ENCODE data around the gene SGSM2. TPM values are rescaled to one million over a fixed set of nuclear protein-coding genes. Genes with fewer than 3 reads are reported as not detected.

SGSM2 gene
- total and polyA plus RNA-seq, 4 donors: 24.9 to 173 (median 67.8) TPM

DNA sequence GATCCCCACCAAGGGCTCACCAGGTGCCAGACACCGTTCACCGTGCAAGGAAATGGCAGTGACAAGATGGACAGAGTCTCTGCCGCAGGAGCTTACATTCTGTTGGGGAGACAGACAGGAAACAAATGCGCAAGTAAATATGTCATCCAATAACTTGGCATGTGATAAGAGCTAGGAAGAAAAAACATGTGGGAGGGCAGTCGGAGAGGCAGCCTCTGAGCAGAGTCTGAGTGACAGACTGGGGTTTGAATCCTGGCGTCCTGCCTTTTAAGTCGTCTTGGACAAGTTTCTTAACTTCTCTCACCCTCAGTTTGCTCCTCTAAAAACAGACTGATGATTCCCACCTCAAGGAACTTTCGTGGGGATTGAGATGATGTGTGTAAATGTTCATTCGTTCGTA, 7.2 kb downstream of the SGSM2 start:
- ATAC-seq (ENCODE audit: low FRiP score): no peak
- 79% methylated on average over 10 of the region's 10 CpGs for WGBS, 2 donors
- Histone ChIP-seq H3K36me3 (ENCODE audit: control insufficient read depth in 1 of 2, insufficient read depth in 2 of 2, low read length in 1 of 2) (peaks cover 0 to 3% of the 10 kb centered on the region in 2 donors), H3K4me1 (ENCODE audit: control insufficient read depth in 1 of 2, insufficient read depth in 2 of 2, low read length in 2 of 2) (no peaks in the 10 kb centered on the region), H3K27me3 (ENCODE audit: control insufficient read depth in 1 of 2, insufficient read depth in 2 of 2, low read length in 1 of 2) (no peaks in the 10 kb centered on the region), H3K4me3 (ENCODE audit: low read length in 2 of 2) (no peak overlapping the region), H3K9me3 (ENCODE audit: control insufficient read depth, low read length) (no peaks in the 10 kb centered on the region), H3K27ac (ENCODE audit: low read depth in 1 of 2, low read length in 2 of 2) (no peak overlapping the region)
- intact Hi-C loops (cut with DNase I): no loop called here
- DNase-seq: no peak

- no peaks in the 10 kb centered on the region for H3K27me3 ChIP-seq (ENCODE audit: control insufficient read depth in 1 of 2, insufficient read depth in 2 of 2, low read length in 1 of 2)
- DNase-seq: no peak
- intact Hi-C loops (cut with DNase I): no loop called here
- no peaks in the 10 kb centered on the region for H3K9me3 ChIP-seq (ENCODE audit: control insufficient read depth, low read length)
- peaks cover 0 to 3% of the 10 kb centered on the region in 2 donors for H3K36me3 ChIP-seq (ENCODE audit: control insufficient read depth in 1 of 2, insufficient read depth in 2 of 2, low read length in 1 of 2)
- H3K4me1 ChIP-seq (ENCODE audit: control insufficient read depth in 1 of 2, insufficient read depth in 2 of 2, low read length in 2 of 2): no peaks in the 10 kb centered on the region
- WGBS, 2 donors: 94% methylated on average over 8 of the region's 8 CpGs
- no peak for ATAC-seq (ENCODE audit: low FRiP score)
- H3K4me3 ChIP-seq (ENCODE audit: low read length in 2 of 2): no peak overlapping the region
- no peak overlapping the region for H3K27ac ChIP-seq (ENCODE audit: low read depth in 1 of 2, low read length in 2 of 2)
Observed at GRCh38 chr17:2346475-2346874, 9.2 kb downstream of the SGSM2 start.

DNA sequence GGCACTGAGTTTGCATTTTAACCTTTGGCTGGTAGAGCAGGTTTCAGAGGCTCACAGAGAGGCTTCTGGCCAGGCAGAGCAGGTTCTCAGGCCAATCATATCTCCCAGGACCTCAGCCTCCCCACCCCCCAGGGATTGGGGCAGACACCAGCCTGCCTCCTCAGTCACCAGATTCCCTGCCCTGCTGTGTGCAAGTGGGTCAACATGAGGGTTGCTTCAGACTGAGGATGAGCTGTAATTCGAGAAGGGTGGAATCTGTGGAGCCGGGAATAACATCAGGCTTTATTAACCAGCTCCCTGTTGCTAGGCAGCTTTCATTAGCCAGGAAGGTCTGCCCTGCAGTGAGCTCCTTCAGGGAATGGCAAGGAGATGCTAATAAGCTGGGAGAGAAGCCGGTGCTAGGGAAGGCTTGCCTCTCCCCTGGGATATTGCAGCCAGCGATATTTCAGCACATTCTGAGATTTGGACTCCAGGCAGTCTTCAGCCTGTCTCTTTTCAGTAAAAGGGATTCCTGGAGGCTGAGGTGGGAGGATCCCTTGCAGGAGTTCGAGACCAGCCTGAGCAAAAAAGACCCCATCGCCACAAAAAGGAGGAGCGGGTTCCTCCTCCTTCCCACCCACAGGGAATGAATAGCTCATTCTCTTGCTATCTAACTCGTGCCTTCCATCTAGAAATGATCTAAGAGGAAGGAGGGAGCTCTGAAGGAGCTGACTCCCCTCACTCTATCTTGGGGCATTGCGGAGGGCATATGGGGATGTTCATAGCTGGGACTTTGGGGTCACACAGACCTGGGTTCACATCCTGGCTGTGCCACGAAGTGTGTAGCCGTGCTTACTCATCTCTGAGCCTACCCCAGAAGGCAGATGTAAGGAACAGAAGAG, 10.7 kb downstream of the SGSM2 start:
- intact Hi-C loops (cut with DNase I): no loop called here
- Histone ChIP-seq H3K4me3 (ENCODE audit: low read length in 2 of 2) (no peak overlapping the region), H3K27me3 (ENCODE audit: control insufficient read depth in 1 of 2, insufficient read depth in 2 of 2, low read length in 1 of 2) (no peaks in the 10 kb centered on the region), H3K9me3 (ENCODE audit: control insufficient read depth, low read length) (no peaks in the 10 kb centered on the region), H3K27ac (ENCODE audit: low read depth in 1 of 2, low read length in 2 of 2) (no peak overlapping the region), H3K36me3 (ENCODE audit: control insufficient read depth in 1 of 2, insufficient read depth in 2 of 2, low read length in 1 of 2) (peaks cover 0 to 3% of the 10 kb centered on the region in 2 donors), H3K4me1 (ENCODE audit: control insufficient read depth in 1 of 2, insufficient read depth in 2 of 2, low read length in 2 of 2) (no peaks in the 10 kb centered on the region)
- DNase-seq: no peak
- WGBS, 2 donors: 65 to 71% methylated on average over 11 of the region's 11 CpGs
- ATAC-seq (ENCODE audit: low FRiP score): no peak

DNA sequence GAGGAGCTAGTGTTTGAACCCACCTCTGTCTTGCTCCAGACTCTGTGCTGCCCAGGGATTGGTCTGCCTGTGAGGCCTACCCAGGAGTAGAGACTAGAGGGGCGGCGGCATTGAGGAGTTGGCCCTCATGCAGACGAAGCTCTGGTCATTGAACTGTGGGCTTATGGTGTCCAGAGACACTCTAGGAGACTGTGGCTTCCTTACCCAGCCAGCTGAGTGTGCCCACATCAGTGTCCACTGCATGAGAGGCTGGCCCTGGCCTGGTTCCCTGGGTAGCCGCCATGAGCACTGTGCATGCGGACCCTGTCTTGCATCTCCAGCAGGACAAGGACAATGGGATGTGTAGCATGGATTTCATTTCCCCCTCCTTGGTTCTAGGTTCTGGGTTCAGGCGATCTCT, 14.0 kb downstream of the SGSM2 start:
- no peaks in the 10 kb centered on the region for H3K9me3 ChIP-seq (ENCODE audit: control insufficient read depth, low read length)
- no peaks in the 10 kb centered on the region for H3K27me3 ChIP-seq (ENCODE audit: control insufficient read depth in 1 of 2, insufficient read depth in 2 of 2, low read length in 1 of 2)
- peak in 1 of 2 donors; percentile 32 for DNase-seq
- 91 to 94% methylated on average over 6 of the region's 6 CpGs for WGBS, 2 donors
- no peak overlapping the region for H3K27ac ChIP-seq (ENCODE audit: low read depth in 1 of 2, low read length in 2 of 2)
- intact Hi-C loops (cut with DNase I): loop anchor here in 1 of 2 donors (5.0 kb wide), 1 partner anchor 294 kb away; the partner anchor contains the start of gene HIC1
- no peak overlapping the region for H3K4me3 ChIP-seq (ENCODE audit: low read length in 2 of 2)
- H3K4me1 ChIP-seq (ENCODE audit: control insufficient read depth in 1 of 2, insufficient read depth in 2 of 2, low read length in 2 of 2): no peaks in the 10 kb centered on the region
- H3K36me3 ChIP-seq (ENCODE audit: control insufficient read depth in 1 of 2, insufficient read depth in 2 of 2, low read length in 1 of 2): no peaks in the 10 kb centered on the region
- no peak for ATAC-seq (ENCODE audit: low FRiP score)

DNA sequence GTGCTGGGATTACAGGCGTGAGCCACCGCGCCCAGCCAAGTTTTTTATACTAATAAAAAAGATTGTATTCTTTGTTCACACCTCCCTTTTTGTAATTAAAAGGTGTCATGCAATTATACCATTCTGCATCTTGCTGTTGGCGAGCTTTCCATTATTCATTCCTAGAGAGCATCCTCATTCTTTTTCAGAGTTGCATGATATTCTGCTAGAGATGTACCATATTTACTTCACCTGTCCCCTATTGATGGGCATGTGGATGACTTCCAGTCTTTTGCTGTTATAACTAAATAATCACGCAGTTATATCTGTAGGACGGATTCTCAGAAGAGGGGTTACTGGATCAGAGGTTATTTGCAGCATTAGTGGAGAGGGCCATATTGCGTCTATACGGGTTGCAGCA, 17.0 kb downstream of the SGSM2 start:
- Histone ChIP-seq H3K4me1 (ENCODE audit: control insufficient read depth in 1 of 2, insufficient read depth in 2 of 2, low read length in 2 of 2) (no peaks in the 10 kb centered on the region), H3K27me3 (ENCODE audit: control insufficient read depth in 1 of 2, insufficient read depth in 2 of 2, low read length in 1 of 2) (no peaks in the 10 kb centered on the region), H3K4me3 (ENCODE audit: low read length in 2 of 2) (no peak overlapping the region), H3K9me3 (ENCODE audit: control insufficient read depth, low read length) (no peaks in the 10 kb centered on the region), H3K27ac (ENCODE audit: low read depth in 1 of 2, low read length in 2 of 2) (no peak overlapping the region), H3K36me3 (ENCODE audit: control insufficient read depth in 1 of 2, insufficient read depth in 2 of 2, low read length in 1 of 2) (no peaks in the 10 kb centered on the region)
- DNase-seq: no peak
- intact Hi-C loops (cut with DNase I): loop anchor here in 1 of 2 donors (5.0 kb wide), 1 partner anchor 297 kb away; the partner anchor contains the start of gene HIC1
- 84 to 94% methylated on average over 8 of the region's 8 CpGs for WGBS, 2 donors
- ATAC-seq (ENCODE audit: low FRiP score): no peak

- 93 to 98% methylated on average over 4 of the region's 4 CpGs for WGBS, 2 donors
- H3K9me3 ChIP-seq (ENCODE audit: control insufficient read depth, low read length): no peaks in the 10 kb centered on the region
- H3K4me1 ChIP-seq (ENCODE audit: control insufficient read depth in 1 of 2, insufficient read depth in 2 of 2, low read length in 2 of 2): no peaks in the 10 kb centered on the region
- H3K27me3 ChIP-seq (ENCODE audit: control insufficient read depth in 1 of 2, insufficient read depth in 2 of 2, low read length in 1 of 2): no peaks in the 10 kb centered on the region
- ATAC-seq (ENCODE audit: low FRiP score) (no peak), DNase-seq (no peak)
- H3K27ac ChIP-seq (ENCODE audit: low read depth in 1 of 2, low read length in 2 of 2): no peak overlapping the region
- no peaks in the 10 kb centered on the region for H3K36me3 ChIP-seq (ENCODE audit: control insufficient read depth in 1 of 2, insufficient read depth in 2 of 2, low read length in 1 of 2)
- H3K4me3 ChIP-seq (ENCODE audit: low read length in 2 of 2): no peak overlapping the region
- intact Hi-C loops (cut with DNase I): no loop called here
Observed at GRCh38 chr17:2357237-2357636, 19.9 kb downstream of the SGSM2 start.

GRCh38 chr17:2357931-2358434, 20.7 kb downstream of the SGSM2 start:
- Histone ChIP-seq H3K36me3 (ENCODE audit: control insufficient read depth in 1 of 2, insufficient read depth in 2 of 2, low read length in 1 of 2) (no peaks in the 10 kb centered on the region), H3K4me3 (ENCODE audit: low read length in 2 of 2) (no peak overlapping the region), H3K9me3 (ENCODE audit: control insufficient read depth, low read length) (no peaks in the 10 kb centered on the region), H3K4me1 (ENCODE audit: control insufficient read depth in 1 of 2, insufficient read depth in 2 of 2, low read length in 2 of 2) (no peaks in the 10 kb centered on the region), H3K27me3 (ENCODE audit: control insufficient read depth in 1 of 2, insufficient read depth in 2 of 2, low read length in 1 of 2) (no peaks in the 10 kb centered on the region), H3K27ac (ENCODE audit: low read depth in 1 of 2, low read length in 2 of 2) (no peak overlapping the region)
- ATAC-seq (ENCODE audit: low FRiP score) (no peak), DNase-seq (no peak)
- 88 to 91% methylated on average over 10 of the region's 10 CpGs for WGBS, 2 donors
- intact Hi-C loops (cut with DNase I): no loop called here

DNA sequence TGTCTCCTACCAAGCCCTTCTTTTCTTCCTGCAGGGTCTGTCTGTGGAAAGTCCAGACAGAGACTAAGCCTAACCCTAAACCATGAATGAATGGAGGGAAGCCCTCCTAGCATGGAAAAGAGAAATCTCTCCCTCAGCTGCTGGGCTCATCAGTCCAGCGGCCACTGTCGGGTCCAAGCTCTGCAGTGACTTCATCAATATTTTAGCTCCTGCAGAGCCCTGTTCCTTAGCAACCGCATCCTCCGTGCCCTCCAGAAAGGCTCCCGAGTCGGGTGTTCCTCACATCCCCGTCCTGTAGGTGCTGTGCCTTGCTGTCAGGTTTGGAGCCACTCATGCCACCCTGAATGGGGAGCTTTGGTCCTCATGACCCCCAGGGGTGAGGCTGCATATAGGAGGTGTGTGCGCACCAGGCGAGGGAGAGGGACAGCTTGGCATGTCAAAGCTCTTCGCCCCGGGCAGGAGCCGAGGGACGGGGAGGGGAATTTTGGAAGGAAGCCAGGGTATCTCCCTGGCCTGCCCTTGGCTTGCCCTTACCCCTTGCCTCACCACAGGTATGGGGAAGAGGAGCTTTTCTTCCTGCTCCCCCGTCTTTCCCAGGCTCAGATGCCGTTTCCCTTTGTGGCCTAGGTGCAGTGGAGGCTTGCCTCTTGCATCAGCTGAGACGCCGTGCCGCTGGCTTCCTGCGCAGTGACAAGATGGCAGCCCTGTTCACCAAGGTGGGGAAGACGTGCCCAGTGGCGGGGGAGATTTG, 23.9 kb downstream of the SGSM2 start:
- intact Hi-C loops (cut with DNase I): no loop called here
- Histone ChIP-seq H3K27ac (ENCODE audit: low read depth in 1 of 2, low read length in 2 of 2) (no peak overlapping the region), H3K27me3 (ENCODE audit: control insufficient read depth in 1 of 2, insufficient read depth in 2 of 2, low read length in 1 of 2) (no peaks in the 10 kb centered on the region), H3K4me3 (ENCODE audit: low read length in 2 of 2) (no peak overlapping the region), H3K9me3 (ENCODE audit: control insufficient read depth, low read length) (no peaks in the 10 kb centered on the region), H3K36me3 (ENCODE audit: control insufficient read depth in 1 of 2, insufficient read depth in 2 of 2, low read length in 1 of 2) (peaks cover 0 to 4% of the 10 kb centered on the region in 2 donors), H3K4me1 (ENCODE audit: control insufficient read depth in 1 of 2, insufficient read depth in 2 of 2, low read length in 2 of 2) (no peaks in the 10 kb centered on the region)
- ATAC-seq (ENCODE audit: low FRiP score) (no peak), DNase-seq (no peak)
- WGBS, 2 donors: 85 to 87% methylated on average over 21 of the region's 21 CpGs

Data from aorta (tissue), 5 donors.